Keratinocyte (primary cell): ENCODE measurements around the gene SMIM38.

Experiments
- CTCF ChIP-seq, 3 experiments: IDR thresholded peaks in 1 of 3; conservative IDR thresholded peaks in 1 of 3; optimal IDR thresholded peaks in 1 of 3; 2 replicates in 2 of 3; 3 replicates in 1 of 3; pipeline versions ENCODE3 to v1.5.1; 2011; ENCODE audit warnings: low read length in 3 of 3, mild to moderate bottlenecking in 3 of 3, moderate library complexity in 2 of 3, control low read depth in 1 of 3, inconsistent platforms in 1 of 3; ENCODE audit not compliant: insufficient read depth in 2 of 3; ENCODE audit errors: extremely low read depth in 1 of 3
- EZH2 ChIP-seq: IDR thresholded peaks from one replicate; pipeline ENCODE4 v1.6.1; 2012; ENCODE audit warnings: inconsistent platforms, mild to moderate bottlenecking, low read length, moderate library complexity

- TF ChIP-seq CTCF (optimal IDR thresholded peaks at IDR 0.05 in 1 of 3, IDR thresholded peaks at IDR 0.05 in 1 of 3, conservative IDR thresholded peaks at IDR 0.05 in 1 of 3; ENCODE audit: extremely low read depth in 1 of 3, insufficient read depth in 2 of 3, low read length in 3 of 3) (no peak), EZH2 (no peak)
These were observed 6.8 kb downstream of the SMIM38 start for GRCh38 chr11:69162505-69162904.
